ENCODE data around the gene CYLD. TPM values are rescaled to one million over a fixed set of nuclear protein-coding genes. Genes with fewer than 3 reads are reported as not detected.

CYLD gene
- total and polyA plus RNA-seq, 11 donors, result 7.5 to 68.8 (median 38.8) TPM

DNA sequence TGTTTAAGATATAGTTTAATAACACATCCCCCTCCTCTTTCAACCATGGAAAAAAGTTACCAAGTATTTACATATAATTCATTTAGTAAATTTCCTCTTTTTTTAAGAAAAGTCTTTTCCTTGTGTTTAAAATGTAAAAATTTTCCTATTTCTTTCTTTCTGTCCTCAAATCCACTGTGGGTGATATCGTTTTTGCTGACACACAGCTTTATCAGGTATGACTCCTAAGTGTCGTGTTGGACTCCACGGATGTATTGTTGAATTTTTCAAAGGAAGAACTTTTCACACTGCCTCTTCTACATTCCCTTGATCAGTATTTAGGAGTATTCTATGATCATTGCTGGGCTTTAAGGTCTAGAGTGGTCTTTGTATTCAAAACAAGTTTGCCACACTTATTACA, 33.1 kb downstream of the CYLD start:
- H3K27me3 ChIP-seq, result no peaks in the 10 kb centered on the region
- no peak overlapping the region for H3K27ac ChIP-seq
- intact Hi-C loops (cut with DNase I), result no loop called here
- DNase-seq, result no peak
- ATAC-seq, result no peak
- WGBS, 4 donors, result 89 to 91% (median 90%) methylated on average over 3 of the region's 3 CpGs
- H3K4me3 ChIP-seq, result no peak overlapping the region
- H3K36me3 ChIP-seq, result peaks cover 0 to 50% (median 34%) of the 10 kb centered on the region in 9 donors
- peaks cover 0 to under 1% (median 0%) of the 10 kb centered on the region in 12 donors for H3K9me3 ChIP-seq
- peaks cover 0 to 5% (median 0%) of the 10 kb centered on the region in 12 donors for H3K4me1 ChIP-seq
- no peak for TF ChIP-seq POLR2A (IDR thresholded peaks at IDR 0.05)
- TF ChIP-seq, protein P1, sequence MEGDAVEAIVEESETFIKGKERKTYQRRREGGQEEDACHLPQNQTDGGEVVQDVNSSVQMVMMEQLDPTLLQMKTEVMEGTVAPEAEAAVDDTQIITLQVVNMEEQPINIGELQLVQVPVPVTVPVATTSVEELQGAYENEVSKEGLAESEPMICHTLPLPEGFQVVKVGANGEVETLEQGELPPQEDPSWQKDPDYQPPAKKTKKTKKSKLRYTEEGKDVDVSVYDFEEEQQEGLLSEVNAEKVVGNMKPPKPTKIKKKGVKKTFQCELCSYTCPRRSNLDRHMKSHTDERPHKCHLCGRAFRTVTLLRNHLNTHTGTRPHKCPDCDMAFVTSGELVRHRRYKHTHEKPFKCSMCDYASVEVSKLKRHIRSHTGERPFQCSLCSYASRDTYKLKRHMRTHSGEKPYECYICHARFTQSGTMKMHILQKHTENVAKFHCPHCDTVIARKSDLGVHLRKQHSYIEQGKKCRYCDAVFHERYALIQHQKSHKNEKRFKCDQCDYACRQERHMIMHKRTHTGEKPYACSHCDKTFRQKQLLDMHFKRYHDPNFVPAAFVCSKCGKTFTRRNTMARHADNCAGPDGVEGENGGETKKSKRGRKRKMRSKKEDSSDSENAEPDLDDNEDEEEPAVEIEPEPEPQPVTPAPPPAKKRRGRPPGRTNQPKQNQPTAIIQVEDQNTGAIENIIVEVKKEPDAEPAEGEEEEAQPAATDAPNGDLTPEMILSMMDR (IDR thresholded peaks at IDR 0.05), result no peak

DNA sequence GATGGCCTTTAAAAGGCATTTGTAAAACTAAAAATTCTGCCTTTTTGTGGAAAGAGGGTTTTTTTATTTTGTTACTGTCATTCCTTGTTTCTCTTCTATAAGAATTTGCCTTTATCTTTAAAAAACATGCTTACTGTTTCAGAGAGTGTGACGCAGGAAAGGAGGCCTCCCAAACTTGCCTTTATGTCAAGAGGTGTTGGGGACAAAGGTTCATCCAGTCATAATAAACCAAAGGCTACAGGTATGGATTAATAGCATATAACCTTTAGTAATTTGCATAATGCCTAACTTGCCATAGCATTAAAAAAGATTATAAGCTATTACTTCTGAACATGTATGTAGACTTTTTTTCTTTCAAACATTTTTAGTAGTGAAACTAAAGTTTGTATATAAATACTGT, 34.2 kb downstream of the CYLD start:
- TF ChIP-seq POLR2A (IDR thresholded peaks at IDR 0.05), result no peak
- TF ChIP-seq, protein P1 (IDR thresholded peaks at IDR 0.05), result no peak
- WGBS, 4 donors, result 93 to 98% (median 95%) methylated on average over 1 of the region's 1 CpG
- no peaks in the 10 kb centered on the region for H3K9me3 ChIP-seq
- peaks cover 0 to 5% (median 0%) of the 10 kb centered on the region in 12 donors for H3K4me1 ChIP-seq
- H3K36me3 ChIP-seq, result peaks cover 0 to 61% (median 45%) of the 10 kb centered on the region in 9 donors
- DNase-seq, result no peak
- no peak overlapping the region for H3K27ac ChIP-seq
- H3K27me3 ChIP-seq, result no peaks in the 10 kb centered on the region
- intact Hi-C loops (cut with DNase I), result no loop called here
- no peak for ATAC-seq
- no peak overlapping the region for H3K4me3 ChIP-seq

DNA sequence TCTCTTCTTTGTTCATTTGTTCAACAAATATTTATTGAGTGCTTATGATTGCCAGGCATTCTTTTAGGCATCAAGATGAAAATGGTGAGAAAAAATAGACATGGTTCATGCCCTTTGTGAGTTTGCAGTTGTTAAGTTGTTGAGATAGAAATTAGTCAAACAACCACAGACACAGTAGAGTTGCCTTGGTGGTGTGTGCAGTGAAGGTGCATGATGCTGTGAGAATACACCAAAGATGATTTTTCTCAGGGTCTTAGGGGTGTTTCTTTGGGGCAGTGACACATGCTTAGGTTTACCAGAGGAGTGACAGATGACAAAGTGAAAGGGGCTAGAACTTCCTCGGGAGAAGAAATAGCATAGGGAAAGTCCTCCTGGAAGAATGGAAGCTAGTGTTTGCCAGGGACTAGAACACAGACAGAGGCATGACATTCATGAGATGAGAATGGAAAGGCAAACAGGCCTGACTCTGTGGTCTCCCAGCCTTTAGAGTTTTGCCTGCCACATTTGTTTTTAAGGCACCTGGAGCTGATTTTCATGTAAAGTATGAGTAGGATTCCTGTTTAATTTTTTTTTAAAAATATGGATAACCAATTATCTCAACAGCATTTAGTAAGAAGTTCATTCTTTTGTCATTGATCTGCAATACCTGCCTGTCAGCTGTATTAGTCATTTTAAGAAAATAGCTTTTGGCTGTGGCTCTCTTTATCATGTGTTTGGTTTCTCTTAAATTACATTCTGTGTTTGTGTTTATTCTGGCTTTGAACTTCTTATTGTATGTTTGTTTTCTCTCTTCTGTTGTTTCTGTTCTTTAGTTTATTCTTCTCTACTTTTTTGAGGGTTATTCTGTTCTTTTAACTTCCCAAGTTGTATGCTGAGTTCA, 36.6 kb downstream of the CYLD start:
- intact Hi-C loops (cut with DNase I), result no loop called here
- peaks cover 0 to 5% (median 0%) of the 10 kb centered on the region in 12 donors for H3K4me1 ChIP-seq

DNA sequence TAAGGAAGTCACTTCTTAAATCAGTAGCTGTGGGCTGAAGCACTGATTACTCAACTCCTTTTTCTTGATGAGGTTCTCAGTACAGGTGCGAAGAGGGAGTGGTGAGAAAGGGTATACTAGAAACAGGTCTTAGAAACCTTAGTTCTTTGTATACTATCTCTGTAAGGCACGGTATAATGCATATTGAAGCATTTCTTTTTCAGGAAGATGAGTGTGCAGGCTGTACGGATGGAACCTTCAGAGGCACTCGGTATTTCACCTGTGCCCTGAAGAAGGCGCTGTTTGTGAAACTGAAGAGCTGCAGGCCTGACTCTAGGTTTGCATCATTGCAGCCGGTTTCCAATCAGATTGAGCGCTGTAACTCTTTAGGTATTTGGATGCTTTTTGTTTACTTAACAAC, 39.2 kb downstream of the CYLD start:
- TF ChIP-seq, protein P1 (IDR thresholded peaks at IDR 0.05), result no peak
- TF ChIP-seq POLR2A (IDR thresholded peaks at IDR 0.05), result no peak
- Histone ChIP-seq H3K4me1 (no peaks in the 10 kb centered on the region), H3K9me3 (no peaks in the 10 kb centered on the region), H3K4me3 (no peak overlapping the region), H3K27me3 (no peaks in the 10 kb centered on the region), H3K36me3 (peaks cover 0 to 100% (median 85%) of the 10 kb centered on the region in 9 donors), H3K27ac (no peak overlapping the region)
- ATAC-seq (no peak), DNase-seq (no peak)
- WGBS, 4 donors, result 85 to 90% (median 87%) methylated on average over 7 of the region's 7 CpGs
- intact Hi-C loops (cut with DNase I), result no loop called here

More for the DNA sequence above, 36.6 kb downstream of the CYLD start:
- H3K9me3 ChIP-seq, result no peaks in the 10 kb centered on the region
- no peak overlapping the region for H3K4me3 ChIP-seq
- H3K27ac ChIP-seq, result no peak overlapping the region
- WGBS, 4 donors, result 48 to 77% (median 62%) methylated on average over 1 of the region's 1 CpG
- H3K36me3 ChIP-seq, result peaks cover 0 to 86% (median 59%) of the 10 kb centered on the region in 9 donors
- no peaks in the 10 kb centered on the region for H3K27me3 ChIP-seq
- TF ChIP-seq POLR2A (IDR thresholded peaks at IDR 0.05), result no peak
- TF ChIP-seq, protein P1 (IDR thresholded peaks at IDR 0.05), result no peak
- ATAC-seq (no peak), DNase-seq (no peak)

All from heart left ventricle (tissue), 16 donors.